GM06990 (cell line): ENCODE measurements around the gene MAB21L2.

ENCODE experiments used
- DNase-seq: peaks from one replicate; pipeline ENCODE4 v3.0.0-alpha.2; 2011; ENCODE audit not compliant: insufficient read length; ENCODE audit errors: extremely low read depth
- H3K27me3 ChIP-seq: replicated peaks from 2 replicates; pipeline ENCODE4 v1.6.0; 2011; ENCODE audit warnings: low read length; ENCODE audit not compliant: control insufficient read depth, insufficient read depth
- H3K36me3 ChIP-seq: 2 replicates; pipeline ENCODE4 v1.5.1; 2011; ENCODE audit warnings: low read length; ENCODE audit not compliant: control insufficient read depth, insufficient read depth
- H3K4me3 ChIP-seq: replicated peaks from 2 replicates; pipeline ENCODE4 v1.5.1; 2011; ENCODE audit warnings: low read depth, mild to moderate bottlenecking, control low read depth, low read length
- CTCF ChIP-seq: IDR thresholded peaks from 2 replicates; pipeline ENCODE4 v1.5.1; 2011; ENCODE audit warnings: low read length, control low read depth, mild to moderate bottlenecking, inconsistent platforms; ENCODE audit not compliant: insufficient read depth, poor library complexity, severe bottlenecking

Gene MAB21L2

GRCh38 chr4:150582873-150583286 is 929 bp downstream of the MAB21L2 start:
- H3K36me3 ChIP-seq = peaks cover 7% of the 10 kb centered on the region
- no peak for DNase-seq
- H3K4me3 ChIP-seq = no peak overlapping the region
- H3K27me3 ChIP-seq = no peaks in the 10 kb centered on the region
- TF ChIP-seq CTCF = no peak

GRCh38 chr4:150583287-150584110 is 1.5 kb downstream of the MAB21L2 start:
- no peak for TF ChIP-seq CTCF
- Histone ChIP-seq H3K27me3 (no peaks in the 10 kb centered on the region), H3K4me3 (no peak overlapping the region), H3K36me3 (peaks cover 7% of the 10 kb centered on the region)
- DNase-seq = peak; percentile 8

- Histone ChIP-seq H3K4me3 (no peak overlapping the region), H3K36me3 (peaks cover 7% of the 10 kb centered on the region), H3K27me3 (no peaks in the 10 kb centered on the region)
- no peak for DNase-seq
- no peak for TF ChIP-seq CTCF
These were observed 2.4 kb downstream of the MAB21L2 start for GRCh38 chr4:150584111-150584915.

GRCh38 chr4:150585611-150586010 is 3.7 kb downstream of the MAB21L2 start:
- H3K27me3 ChIP-seq = no peaks in the 10 kb centered on the region
- DNase-seq = no peak
- H3K36me3 ChIP-seq = peaks cover 7% of the 10 kb centered on the region
- no peak overlapping the region for H3K4me3 ChIP-seq
- TF ChIP-seq CTCF = no peak

- DNase-seq = no peak
- H3K27me3 ChIP-seq = no peaks in the 10 kb centered on the region
- TF ChIP-seq CTCF = no peak
- H3K4me3 ChIP-seq = no peak overlapping the region
- peaks cover 7% of the 10 kb centered on the region for H3K36me3 ChIP-seq
These were observed 4.3 kb downstream of the MAB21L2 start for GRCh38 chr4:150586162-150586810.
